ENCODE results near the gene ZFYVE27. TPM values are rescaled to one million over a fixed set of nuclear protein-coding genes. Genes with fewer than 3 reads are reported as not detected.
A peak's percentile ranks its signal among the peaks of the same experiment; 100 is the strongest.

The ZFYVE27 gene
- total and polyA plus RNA-seq, 2 experiments from 2014 or later = 17.2 to 32.6 TPM

DNA sequence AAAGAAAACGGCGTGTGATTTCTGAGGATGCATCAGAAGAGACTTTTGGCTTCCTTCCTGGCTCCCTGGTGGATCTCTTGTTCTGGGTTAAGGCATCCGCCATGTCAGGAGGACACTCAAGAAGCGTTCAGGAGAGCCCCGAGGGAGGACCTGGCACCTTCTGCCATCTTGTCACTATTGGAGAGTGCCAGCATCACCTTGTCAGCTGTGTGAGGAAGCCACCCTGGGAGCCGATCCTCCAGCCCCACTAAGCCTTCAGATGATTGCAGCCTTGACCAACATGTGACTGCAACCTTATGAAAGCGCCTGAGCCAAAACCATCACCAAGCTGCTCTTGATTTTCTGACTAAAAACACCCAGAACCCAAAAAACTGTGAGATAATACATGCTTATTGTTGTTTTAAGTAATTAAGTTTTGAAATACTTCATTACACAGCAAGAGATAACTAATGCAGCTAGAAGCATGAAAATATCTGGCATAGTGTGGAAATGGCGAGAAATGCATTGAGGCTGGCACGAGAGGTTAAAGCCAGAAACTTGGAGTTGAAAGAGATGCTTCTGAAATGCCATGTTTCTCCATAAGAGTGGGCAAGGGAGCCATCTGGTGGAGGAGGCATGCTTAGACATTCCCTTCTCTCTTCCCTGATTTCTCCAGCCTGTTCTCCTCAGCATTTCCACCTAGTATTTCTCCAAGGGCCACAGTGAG is 5.4 kb upstream of the ZFYVE27 start:
- H3F3A ChIP-seq (ENCODE audit: insufficient read depth) = peaks cover 12% of the 10 kb centered on the region
- no peak overlapping the region for H2AFZ ChIP-seq
- in situ Hi-C loops (cut with MboI) = no loop called here
- peak; percentile 89 for DNase-seq
- no peak overlapping the region for H3K4me3 ChIP-seq
- no peaks in the 10 kb centered on the region for H3K79me2 ChIP-seq (ENCODE audit: insufficient read depth)
- TF ChIP-seq EZH2phosphoT487 (IDR thresholded peaks at IDR 0.05; ENCODE audit: insufficient read depth, low read depth) = no peak
- no peak for TF ChIP-seq EZH2 (IDR thresholded peaks at IDR 0.05; ENCODE audit: insufficient read depth, poor library complexity, severe bottlenecking)
- no peaks in the 10 kb centered on the region for H3K9me2 ChIP-seq (ENCODE audit: insufficient read depth)
- no peak overlapping the region for H3K27ac ChIP-seq
- no peaks in the 10 kb centered on the region for H3K36me3 ChIP-seq (ENCODE audit: low read depth)
- H3K9ac ChIP-seq = no peak overlapping the region
- H4K20me1 ChIP-seq (ENCODE audit: insufficient read depth) = no peaks in the 10 kb centered on the region
- H3K27me3 ChIP-seq (replicated peaks; ENCODE audit: insufficient read depth) = no peaks in the 10 kb centered on the region
- 54 to 56% methylated on average over 9 of the region's 9 CpGs for WGBS, 2 experiments (ENCODE audit: low coverage in 1 of 2, low lambda C conversion rate in 2 of 2, missing lambda C conversion rate in 2 of 2)
- no peaks in the 10 kb centered on the region for H3K9me3 ChIP-seq (ENCODE audit: low read depth)
- H3K4me2 ChIP-seq (ENCODE audit: unreplicated experiment) = no peak overlapping the region
- peaks cover 8% of the 10 kb centered on the region for H3K4me1 ChIP-seq (ENCODE audit: insufficient read depth)

DNA sequence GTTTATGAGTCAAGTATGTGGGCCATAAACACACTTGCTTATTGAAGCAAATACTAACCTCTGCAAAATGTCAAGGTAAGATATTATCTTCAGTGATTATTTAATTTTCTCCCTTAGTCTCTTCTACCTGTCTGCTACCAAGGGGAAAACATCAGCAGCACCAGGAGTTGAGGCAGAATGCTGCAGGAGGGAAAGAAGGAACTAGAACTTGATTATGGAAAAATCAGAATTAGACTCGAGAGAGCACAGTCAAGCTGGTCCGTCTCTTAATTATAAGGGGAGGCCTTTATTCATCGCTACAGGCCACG is 4.9 kb upstream of the ZFYVE27 start:
- H3K4me1 ChIP-seq (ENCODE audit: insufficient read depth) = peaks cover 5% of the 10 kb centered on the region
- no peak overlapping the region for H2AFZ ChIP-seq
- no peak overlapping the region for H3K4me3 ChIP-seq
- no peak overlapping the region for H3K27ac ChIP-seq
- H3K9ac ChIP-seq = no peak overlapping the region
- no peaks in the 10 kb centered on the region for H3K36me3 ChIP-seq (ENCODE audit: low read depth)
- H3K79me2 ChIP-seq (ENCODE audit: insufficient read depth) = no peaks in the 10 kb centered on the region
- 57% methylated on average over 4 of the region's 4 CpGs for WGBS, 2 experiments (ENCODE audit: low coverage in 1 of 2, low lambda C conversion rate in 2 of 2, missing lambda C conversion rate in 2 of 2)
- H4K20me1 ChIP-seq (ENCODE audit: insufficient read depth) = no peaks in the 10 kb centered on the region
- in situ Hi-C loops (cut with MboI) = no loop called here
- no peaks in the 10 kb centered on the region for H3K9me2 ChIP-seq (ENCODE audit: insufficient read depth)
- TF ChIP-seq EZH2 (IDR thresholded peaks at IDR 0.05; ENCODE audit: insufficient read depth, poor library complexity, severe bottlenecking) (no peak), EZH2phosphoT487 (IDR thresholded peaks at IDR 0.05; ENCODE audit: insufficient read depth, low read depth) (no peak)
- DNase-seq = no peak
- H3K4me2 ChIP-seq (ENCODE audit: unreplicated experiment) = no peak overlapping the region
- H3K9me3 ChIP-seq (ENCODE audit: low read depth) = no peaks in the 10 kb centered on the region
- peaks cover 9% of the 10 kb centered on the region for H3F3A ChIP-seq (ENCODE audit: insufficient read depth)
- H3K27me3 ChIP-seq (replicated peaks; ENCODE audit: insufficient read depth) = no peaks in the 10 kb centered on the region

DNA sequence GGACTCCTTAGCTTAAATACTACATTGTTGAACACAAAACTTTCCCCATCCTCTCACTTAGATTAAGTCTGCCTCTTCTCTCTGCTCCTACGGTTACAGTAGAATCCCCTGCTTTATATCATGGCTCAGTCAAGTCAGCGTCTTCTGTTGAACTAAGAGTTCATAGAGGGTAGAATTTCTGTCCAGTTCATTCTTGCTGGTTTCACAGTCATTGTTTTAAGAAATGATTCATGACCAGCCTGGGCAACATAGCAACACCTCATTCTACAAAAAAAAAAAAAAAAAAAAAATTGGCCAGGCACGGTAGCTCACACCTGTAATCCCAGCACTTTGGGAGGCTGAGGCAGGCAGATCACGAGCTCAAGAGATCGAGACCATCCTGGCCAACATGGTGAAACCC is 3.7 kb upstream of the ZFYVE27 start:
- no peak overlapping the region for H3K4me2 ChIP-seq (ENCODE audit: unreplicated experiment)
- in situ Hi-C loops (cut with MboI) = no loop called here
- no peak overlapping the region for H2AFZ ChIP-seq
- H3K36me3 ChIP-seq (ENCODE audit: low read depth) = no peaks in the 10 kb centered on the region
- no peak for TF ChIP-seq EZH2phosphoT487 (IDR thresholded peaks at IDR 0.05; ENCODE audit: insufficient read depth, low read depth)
- no peak for TF ChIP-seq EZH2 (IDR thresholded peaks at IDR 0.05; ENCODE audit: insufficient read depth, poor library complexity, severe bottlenecking)
- H3K27ac ChIP-seq = no peak overlapping the region
- peaks cover 5% of the 10 kb centered on the region for H3K4me1 ChIP-seq (ENCODE audit: insufficient read depth)
- no peaks in the 10 kb centered on the region for H3K9me2 ChIP-seq (ENCODE audit: insufficient read depth)
- H3K9me3 ChIP-seq (ENCODE audit: low read depth) = no peaks in the 10 kb centered on the region
- WGBS, 2 experiments (ENCODE audit: low coverage in 1 of 2, low lambda C conversion rate in 2 of 2, missing lambda C conversion rate in 2 of 2) = 87 to 91% methylated on average over 5 of the region's 5 CpGs
- H3F3A ChIP-seq (ENCODE audit: insufficient read depth) = peaks cover 6% of the 10 kb centered on the region; the same call in 1 of the 2 replicates
- H3K79me2 ChIP-seq (ENCODE audit: insufficient read depth) = peaks cover 12% of the 10 kb centered on the region
- DNase-seq = no peak
- H4K20me1 ChIP-seq (ENCODE audit: insufficient read depth) = no peaks in the 10 kb centered on the region
- H3K4me3 ChIP-seq = no peak overlapping the region
- H3K9ac ChIP-seq = no peak overlapping the region
- H3K27me3 ChIP-seq (replicated peaks; ENCODE audit: insufficient read depth) = no peaks in the 10 kb centered on the region

DNA sequence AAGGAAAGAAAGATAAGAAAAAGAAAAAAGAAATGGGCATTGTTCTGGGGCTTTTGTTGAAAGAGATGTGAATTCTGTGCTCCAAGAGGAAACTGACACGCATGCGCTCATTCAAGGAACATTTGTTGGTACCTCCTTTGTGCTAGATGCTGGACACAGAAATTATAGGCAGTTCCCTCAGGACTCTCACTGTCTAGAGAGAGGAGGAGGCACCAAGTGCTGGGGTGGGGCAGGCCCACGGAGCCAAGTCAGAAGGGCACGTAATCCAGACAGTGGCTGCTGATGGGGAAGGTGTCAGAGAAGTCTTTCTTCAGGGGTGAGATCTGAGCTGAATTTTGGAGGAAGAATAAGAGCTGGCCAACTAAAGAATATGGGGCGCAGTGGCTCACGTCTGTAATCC is 2.9 kb upstream of the ZFYVE27 start:
- no peaks in the 10 kb centered on the region for H3K27me3 ChIP-seq (replicated peaks; ENCODE audit: insufficient read depth)
- no peaks in the 10 kb centered on the region for H4K20me1 ChIP-seq (ENCODE audit: insufficient read depth)
- H3K79me2 ChIP-seq (ENCODE audit: insufficient read depth) = peaks cover 19% of the 10 kb centered on the region
- in situ Hi-C loops (cut with MboI) = no loop called here
- peaks cover 11% of the 10 kb centered on the region for H3K4me1 ChIP-seq (ENCODE audit: insufficient read depth)
- H3K27ac ChIP-seq = no peak overlapping the region
- no peaks in the 10 kb centered on the region for H3K9me2 ChIP-seq (ENCODE audit: insufficient read depth)
- peaks cover 6% of the 10 kb centered on the region; the same call in 1 of the 2 replicates for H3F3A ChIP-seq (ENCODE audit: insufficient read depth)
- no peak overlapping the region for H3K4me2 ChIP-seq (ENCODE audit: unreplicated experiment)
- DNase-seq = no peak
- H2AFZ ChIP-seq = no peak overlapping the region
- no peak overlapping the region for H3K9ac ChIP-seq
- WGBS, 2 experiments (ENCODE audit: low coverage in 1 of 2, low lambda C conversion rate in 2 of 2, missing lambda C conversion rate in 2 of 2) = 77 to 81% methylated on average over 6 of the region's 6 CpGs
- no peaks in the 10 kb centered on the region for H3K36me3 ChIP-seq (ENCODE audit: low read depth)
- H3K9me3 ChIP-seq (ENCODE audit: low read depth) = no peaks in the 10 kb centered on the region
- TF ChIP-seq EZH2 (IDR thresholded peaks at IDR 0.05; ENCODE audit: insufficient read depth, poor library complexity, severe bottlenecking) (no peak), EZH2phosphoT487 (IDR thresholded peaks at IDR 0.05; ENCODE audit: insufficient read depth, low read depth) (no peak)
- no peak overlapping the region for H3K4me3 ChIP-seq

All from GM23248 (cell line).